Glutamatergic neuron (in vitro differentiated cells): Measurements from ENCODE around the gene OTOR. TPM values are rescaled to one million over a fixed set of nuclear protein-coding genes. Genes with fewer than 3 reads are reported as not detected.

Source experiments
- DNase-seq: peaks from one replicate; pipeline ENCODE4 v3.0.0; 2022
- H3K27ac Mint-ChIP-seq: one replicate; pipeline ENCODE4 v1.8.0; 2020; ENCODE audit warnings: mild to moderate bottlenecking, mixed read lengths, inconsistent platforms; ENCODE audit not compliant: unreplicated experiment
- H3K27me3 Mint-ChIP-seq: one replicate; pipeline ENCODE4 v1.8.0; 2020; ENCODE audit warnings: mild to moderate bottlenecking, moderate library complexity, mixed read lengths, inconsistent platforms; ENCODE audit not compliant: unreplicated experiment
- H3K36me3 Mint-ChIP-seq: one replicate; pipeline ENCODE4 v1.8.0; 2020; ENCODE audit warnings: mild to moderate bottlenecking, mixed read lengths, inconsistent platforms; ENCODE audit not compliant: unreplicated experiment
- H3K4me1 Mint-ChIP-seq: one replicate; pipeline ENCODE4 v1.8.0; 2020; ENCODE audit warnings: mild to moderate bottlenecking, low read depth, mixed read lengths, inconsistent platforms; ENCODE audit not compliant: unreplicated experiment
- H3K4me3 Mint-ChIP-seq: one replicate; pipeline ENCODE4 v1.8.0; 2020; ENCODE audit warnings: mild to moderate bottlenecking, mixed read lengths, inconsistent platforms; ENCODE audit not compliant: unreplicated experiment
- H3K9me3 Mint-ChIP-seq: one replicate; pipeline ENCODE4 v1.8.0; 2020; ENCODE audit warnings: mild to moderate bottlenecking, moderate library complexity, mixed read lengths, inconsistent platforms; ENCODE audit not compliant: unreplicated experiment
- total RNA-seq: library from RNA; stranded (reverse); fragmentation: NEBNext Ultra II Directional; extraction: Animal tissue kit (Norgen Biotek cat#: 25700); gene quantifications from one replicate; pipeline ENCODE4 v1.2.1, GENCODE V29; 2021; ENCODE audit not compliant: unreplicated experiment
- TF ChIP-seq, protein P1 (sequence below): fragments of 200-600 bp; sonication (generic); IDR thresholded peaks from one replicate; pipeline ENCODE4 v1.5.0; 2021; ENCODE audit not compliant: partially characterized antibody, unreplicated experiment

The OTOR gene
- total RNA-seq, 1 donor from 2014 or later: not detected

DNA sequence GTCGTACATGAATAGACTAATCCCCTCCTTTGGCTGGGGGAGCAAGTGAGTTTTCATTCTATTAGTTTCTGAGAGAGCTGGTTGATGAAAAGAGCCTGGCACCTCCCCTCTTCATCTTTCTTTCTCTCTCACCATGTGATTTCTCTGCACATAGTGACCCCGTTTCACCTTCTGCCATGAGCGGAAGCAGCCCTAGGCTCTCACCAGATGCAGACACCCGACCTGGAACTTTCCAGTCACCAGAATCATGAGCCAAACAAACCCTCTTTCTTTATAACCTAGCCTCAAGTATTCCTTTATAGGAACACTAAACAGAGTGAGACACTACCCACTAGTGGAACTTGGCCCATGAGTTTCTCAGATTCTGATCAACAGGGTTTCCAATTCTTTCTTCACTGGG is 16.4 kb downstream of the OTOR start:
- no peaks in the 10 kb centered on the region for H3K36me3 Mint-ChIP-seq
- H3K27ac Mint-ChIP-seq: no peak overlapping the region
- H3K4me1 Mint-ChIP-seq: peaks cover 4% of the 10 kb centered on the region
- DNase-seq: no peak
- no peaks in the 10 kb centered on the region for H3K9me3 Mint-ChIP-seq
- H3K4me3 Mint-ChIP-seq: no peak overlapping the region
- TF ChIP-seq, protein P1, sequence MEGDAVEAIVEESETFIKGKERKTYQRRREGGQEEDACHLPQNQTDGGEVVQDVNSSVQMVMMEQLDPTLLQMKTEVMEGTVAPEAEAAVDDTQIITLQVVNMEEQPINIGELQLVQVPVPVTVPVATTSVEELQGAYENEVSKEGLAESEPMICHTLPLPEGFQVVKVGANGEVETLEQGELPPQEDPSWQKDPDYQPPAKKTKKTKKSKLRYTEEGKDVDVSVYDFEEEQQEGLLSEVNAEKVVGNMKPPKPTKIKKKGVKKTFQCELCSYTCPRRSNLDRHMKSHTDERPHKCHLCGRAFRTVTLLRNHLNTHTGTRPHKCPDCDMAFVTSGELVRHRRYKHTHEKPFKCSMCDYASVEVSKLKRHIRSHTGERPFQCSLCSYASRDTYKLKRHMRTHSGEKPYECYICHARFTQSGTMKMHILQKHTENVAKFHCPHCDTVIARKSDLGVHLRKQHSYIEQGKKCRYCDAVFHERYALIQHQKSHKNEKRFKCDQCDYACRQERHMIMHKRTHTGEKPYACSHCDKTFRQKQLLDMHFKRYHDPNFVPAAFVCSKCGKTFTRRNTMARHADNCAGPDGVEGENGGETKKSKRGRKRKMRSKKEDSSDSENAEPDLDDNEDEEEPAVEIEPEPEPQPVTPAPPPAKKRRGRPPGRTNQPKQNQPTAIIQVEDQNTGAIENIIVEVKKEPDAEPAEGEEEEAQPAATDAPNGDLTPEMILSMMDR: no peak
- peaks cover 1% of the 10 kb centered on the region for H3K27me3 Mint-ChIP-seq

DNA sequence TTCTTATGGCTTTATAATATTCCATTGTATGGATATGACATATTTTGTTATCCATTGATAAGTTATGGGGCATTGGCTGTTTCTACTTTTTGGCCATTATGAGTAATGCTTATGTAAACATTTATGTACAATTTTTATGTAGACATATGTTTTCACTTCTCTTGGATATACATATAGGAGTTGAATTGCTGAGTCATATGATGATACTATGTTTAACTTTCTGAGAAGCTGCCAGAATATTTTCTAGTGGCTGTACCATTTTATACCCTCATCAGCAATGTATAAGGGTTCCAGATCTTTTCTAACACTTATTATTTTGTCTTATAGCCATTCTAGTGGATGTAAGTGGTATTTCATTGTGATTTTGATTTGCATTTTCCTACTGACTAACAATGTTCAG is 23.1 kb downstream of the OTOR start:
- Mint-ChIP-seq H3K36me3 (no peaks in the 10 kb centered on the region), H3K4me3 (no peak overlapping the region), H3K9me3 (no peaks in the 10 kb centered on the region), H3K27ac (no peak overlapping the region), H3K4me1 (no peaks in the 10 kb centered on the region), H3K27me3 (peaks cover 1% of the 10 kb centered on the region)
- TF ChIP-seq, protein P1: no peak
- no peak for DNase-seq

DNA sequence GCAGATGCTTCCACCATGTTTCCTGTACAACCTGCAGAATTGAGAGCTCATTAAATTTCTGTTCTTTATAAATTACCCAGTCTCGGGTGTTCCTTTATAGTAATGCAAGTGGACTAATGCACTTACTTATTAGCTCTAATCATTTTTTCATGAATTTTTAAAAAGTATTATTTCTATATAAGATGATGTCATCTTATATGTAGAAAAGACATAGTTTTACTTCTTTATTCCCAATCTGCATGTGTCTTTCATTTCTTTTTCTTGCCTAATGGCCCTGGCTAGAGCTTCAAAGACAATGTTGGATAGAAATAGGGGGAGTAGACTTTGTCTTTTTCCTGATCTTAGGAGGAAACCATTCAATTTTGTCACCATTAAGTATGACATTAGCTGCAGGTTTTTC is 27.8 kb downstream of the OTOR start:
- Mint-ChIP-seq H3K4me1 (no peaks in the 10 kb centered on the region), H3K36me3 (no peaks in the 10 kb centered on the region), H3K9me3 (no peaks in the 10 kb centered on the region), H3K27me3 (no peaks in the 10 kb centered on the region), H3K27ac (no peak overlapping the region), H3K4me3 (no peak overlapping the region)
- TF ChIP-seq, protein P1: no peak
- no peak for DNase-seq

DNA sequence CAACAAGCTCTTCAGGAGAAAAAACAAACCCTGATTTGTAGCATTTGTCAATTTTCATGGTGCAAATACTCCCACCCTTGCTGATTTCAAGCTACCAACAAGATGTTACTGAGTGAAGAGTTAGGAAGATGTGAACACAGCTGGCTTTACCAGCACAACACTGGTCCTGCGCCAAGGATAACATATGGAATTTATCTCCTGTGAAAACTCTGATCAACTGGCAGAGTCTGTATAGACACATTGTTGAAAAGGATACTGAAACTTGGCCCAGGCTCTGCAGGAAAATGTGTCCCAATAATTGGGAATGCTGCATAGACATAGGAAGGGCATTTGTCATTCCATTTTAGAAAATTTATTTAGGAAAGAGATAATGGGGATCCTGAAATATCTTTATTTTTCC is 29.0 kb downstream of the OTOR start:
- Mint-ChIP-seq H3K9me3 (peaks cover under 1% of the 10 kb centered on the region), H3K36me3 (no peaks in the 10 kb centered on the region), H3K4me1 (no peaks in the 10 kb centered on the region), H3K27ac (no peak overlapping the region), H3K4me3 (no peak overlapping the region), H3K27me3 (no peaks in the 10 kb centered on the region)
- TF ChIP-seq, protein P1: no peak
- DNase-seq: no peak

DNA sequence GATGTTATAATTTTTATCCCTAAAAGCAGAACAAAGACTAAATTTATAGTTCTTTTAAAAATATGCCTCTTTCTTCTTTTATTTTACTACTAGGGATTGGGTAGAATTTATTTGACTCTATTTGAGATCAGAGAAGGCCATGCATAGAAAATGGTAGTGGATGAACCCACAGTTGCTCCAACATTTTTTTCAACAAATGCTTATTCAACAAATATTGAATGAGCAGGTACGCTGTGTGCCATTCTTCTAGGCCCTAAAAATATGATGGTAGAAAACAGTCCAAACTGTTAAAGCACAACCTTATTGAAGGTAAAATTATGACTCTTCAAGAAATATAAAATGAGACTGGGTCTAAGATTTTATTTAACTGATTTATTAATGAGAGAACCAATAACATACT is 30.0 kb downstream of the OTOR start:
- Mint-ChIP-seq H3K36me3 (no peaks in the 10 kb centered on the region), H3K27me3 (no peaks in the 10 kb centered on the region), H3K4me1 (no peaks in the 10 kb centered on the region), H3K9me3 (peaks cover 2% of the 10 kb centered on the region), H3K4me3 (no peak overlapping the region), H3K27ac (no peak overlapping the region)
- TF ChIP-seq, protein P1: no peak
- no peak for DNase-seq
